Measurements from ENCODE around the gene OCIAD1. TPM values are rescaled to one million over a fixed set of nuclear protein-coding genes. Genes with fewer than 3 reads are reported as not detected.

Gene OCIAD1
- total RNA-seq, 4 donors from 2014 or later: 73.7 to 95.8 (median 78.9) TPM

DNA sequence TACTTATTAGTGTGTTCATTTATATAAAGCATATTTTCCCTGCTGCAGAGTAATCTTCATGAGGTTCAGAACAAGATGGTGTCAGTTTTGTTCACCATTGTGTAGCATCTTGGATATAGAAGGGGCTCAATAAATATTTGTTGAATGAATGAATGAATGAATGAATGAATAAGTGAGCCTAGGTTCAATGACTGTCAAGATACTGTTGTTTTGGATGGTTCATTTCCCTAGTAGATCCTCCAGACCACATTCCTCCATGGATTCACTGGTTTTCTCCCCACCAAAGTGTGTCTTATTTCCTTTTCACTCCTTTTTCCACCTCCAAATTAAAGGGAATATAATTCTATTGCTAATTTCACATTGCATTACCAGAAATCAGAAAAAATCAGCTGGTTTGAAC is 77.8 kb downstream of the OCIAD1 start:
- H3K36me3 ChIP-seq: no peaks in the 10 kb centered on the region
- TF ChIP-seq, protein P1, sequence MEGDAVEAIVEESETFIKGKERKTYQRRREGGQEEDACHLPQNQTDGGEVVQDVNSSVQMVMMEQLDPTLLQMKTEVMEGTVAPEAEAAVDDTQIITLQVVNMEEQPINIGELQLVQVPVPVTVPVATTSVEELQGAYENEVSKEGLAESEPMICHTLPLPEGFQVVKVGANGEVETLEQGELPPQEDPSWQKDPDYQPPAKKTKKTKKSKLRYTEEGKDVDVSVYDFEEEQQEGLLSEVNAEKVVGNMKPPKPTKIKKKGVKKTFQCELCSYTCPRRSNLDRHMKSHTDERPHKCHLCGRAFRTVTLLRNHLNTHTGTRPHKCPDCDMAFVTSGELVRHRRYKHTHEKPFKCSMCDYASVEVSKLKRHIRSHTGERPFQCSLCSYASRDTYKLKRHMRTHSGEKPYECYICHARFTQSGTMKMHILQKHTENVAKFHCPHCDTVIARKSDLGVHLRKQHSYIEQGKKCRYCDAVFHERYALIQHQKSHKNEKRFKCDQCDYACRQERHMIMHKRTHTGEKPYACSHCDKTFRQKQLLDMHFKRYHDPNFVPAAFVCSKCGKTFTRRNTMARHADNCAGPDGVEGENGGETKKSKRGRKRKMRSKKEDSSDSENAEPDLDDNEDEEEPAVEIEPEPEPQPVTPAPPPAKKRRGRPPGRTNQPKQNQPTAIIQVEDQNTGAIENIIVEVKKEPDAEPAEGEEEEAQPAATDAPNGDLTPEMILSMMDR (IDR thresholded peaks at IDR 0.05): no peak
- TF ChIP-seq EP300 (IDR thresholded peaks at IDR 0.05) (no peak), POLR2A (IDR thresholded peaks at IDR 0.05; ENCODE audit: low read depth) (no peak), POLR2AphosphoS5 (IDR thresholded peaks at IDR 0.05) (no peak)
- H3K27me3 ChIP-seq: no peaks in the 10 kb centered on the region
- H3K4me1 ChIP-seq: peaks cover 6 to 19% (median 14%) of the 10 kb centered on the region in 4 donors
- intact Hi-C loops (cut with DNase I): loop anchor here (5.0 kb wide), 1 partner anchor 331 kb away; no protein-coding TSS in a partner anchor
- H3K9me3 ChIP-seq: no peaks in the 10 kb centered on the region
- DNase-seq (ENCODE audit: extremely low spot score): no peak
- H3K27ac ChIP-seq (replicated peaks in 1 of 4): no peak overlapping the region
- H3K4me3 ChIP-seq: no peak overlapping the region

DNA sequence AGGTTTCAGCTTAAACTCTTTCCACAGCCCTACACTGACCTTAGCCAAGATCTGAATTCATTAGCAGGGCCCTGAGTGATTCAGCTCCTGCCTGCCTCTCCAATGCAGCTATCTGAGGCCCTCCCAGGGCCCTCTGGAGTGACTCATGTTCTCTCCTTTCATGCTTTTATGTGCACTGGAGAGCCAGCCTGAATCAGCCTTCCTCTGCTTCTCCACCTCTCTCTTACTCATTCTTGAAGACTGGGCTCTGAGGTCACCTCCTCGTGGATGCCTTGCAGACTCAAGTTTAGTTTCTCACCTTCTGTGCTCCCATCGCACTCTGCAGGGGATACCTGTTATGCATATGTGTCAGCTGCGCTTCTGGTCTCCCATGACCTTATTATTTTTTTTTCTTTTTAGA is 78.8 kb downstream of the OCIAD1 start:
- DNase-seq (ENCODE audit: extremely low spot score): no peak
- H3K4me3 ChIP-seq: no peak overlapping the region
- no peaks in the 10 kb centered on the region for H3K27me3 ChIP-seq
- no peaks in the 10 kb centered on the region for H3K36me3 ChIP-seq
- WGBS: 67% methylated on average over 3 of the region's 3 CpGs
- peaks cover 6 to 19% (median 14%) of the 10 kb centered on the region in 4 donors for H3K4me1 ChIP-seq
- TF ChIP-seq, protein P1 (IDR thresholded peaks at IDR 0.05): no peak
- TF ChIP-seq POLR2A (IDR thresholded peaks at IDR 0.05; ENCODE audit: low read depth): no peak
- TF ChIP-seq EP300 (IDR thresholded peaks at IDR 0.05): no peak
- no peak for TF ChIP-seq POLR2AphosphoS5 (IDR thresholded peaks at IDR 0.05)
- no peaks in the 10 kb centered on the region for H3K9me3 ChIP-seq
- H3K27ac ChIP-seq (replicated peaks in 1 of 4): no peak overlapping the region
- intact Hi-C loops (cut with DNase I): loop anchor here (5.0 kb wide), 1 partner anchor 332 kb away; no protein-coding TSS in a partner anchor

DNA sequence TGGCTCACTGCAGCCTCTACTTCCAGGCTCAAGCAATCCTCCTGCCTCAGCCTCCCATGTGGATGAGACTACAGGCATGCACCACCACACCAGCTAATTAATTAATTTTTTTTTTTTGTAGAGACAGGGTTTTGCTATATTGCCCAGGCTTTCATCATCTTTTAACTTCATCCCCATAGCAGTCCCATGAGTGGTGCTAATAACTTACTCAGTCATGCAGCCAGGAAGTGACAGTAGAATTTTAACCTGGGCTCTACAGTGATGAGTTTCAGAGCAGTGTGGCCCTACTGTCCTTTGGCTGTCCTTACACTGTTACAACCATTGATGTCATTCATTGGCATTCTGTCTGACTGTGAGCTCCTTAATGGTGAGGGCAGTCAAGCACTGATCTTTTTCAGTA is 79.6 kb downstream of the OCIAD1 start:
- no peaks in the 10 kb centered on the region for H3K9me3 ChIP-seq
- TF ChIP-seq POLR2A (IDR thresholded peaks at IDR 0.05; ENCODE audit: low read depth) (no peak), POLR2AphosphoS5 (IDR thresholded peaks at IDR 0.05) (no peak), EP300 (IDR thresholded peaks at IDR 0.05) (no peak)
- TF ChIP-seq, protein P1 (IDR thresholded peaks at IDR 0.05): no peak
- H3K27ac ChIP-seq (replicated peaks in 1 of 4): no peak overlapping the region
- H3K4me3 ChIP-seq: no peak overlapping the region
- H3K27me3 ChIP-seq: no peaks in the 10 kb centered on the region
- peaks cover 6 to 17% (median 14%) of the 10 kb centered on the region in 4 donors for H3K4me1 ChIP-seq
- intact Hi-C loops (cut with DNase I): no loop called here
- H3K36me3 ChIP-seq: no peaks in the 10 kb centered on the region
- DNase-seq (ENCODE audit: extremely low spot score): no peak

Other genes starting within 250 kb of the OCIAD1 start
- 10 to 100 TPM; 46.0 to 66.5 (median 55.8) TPM for gene FRYL, start 50.8 kb upstream of the OCIAD1 start, total RNA-seq
- gene OCIAD2, start 75.7 kb downstream of the OCIAD1 start, total RNA-seq: 1 to 10 TPM; 3.3 to 9.5 (median 7.9) TPM
- not detected for gene CWH43, start 155.2 kb downstream of the OCIAD1 start, total RNA-seq